NCI-H524 (cell line): ENCODE measurements around the gene TTLL5.

ENCODE experiments used
- DNase-seq, 2 experiments: peaks; one replicate each; lab custom pipeline; 2025; lab: John Stamatoyannopoulos, UW

The TTLL5 gene

GRCh38 chr14:75985618-75986438 lies 324.8 kb downstream of the TTLL5 start, which contains the start of gene IFT43:
TSS of gene IFT43 (plus strand) at chr14:75985763. CDS start at chr14:75985787, 24 bp downstream.
- DNase-seq, result peak; percentile 69 to 75

DNA sequence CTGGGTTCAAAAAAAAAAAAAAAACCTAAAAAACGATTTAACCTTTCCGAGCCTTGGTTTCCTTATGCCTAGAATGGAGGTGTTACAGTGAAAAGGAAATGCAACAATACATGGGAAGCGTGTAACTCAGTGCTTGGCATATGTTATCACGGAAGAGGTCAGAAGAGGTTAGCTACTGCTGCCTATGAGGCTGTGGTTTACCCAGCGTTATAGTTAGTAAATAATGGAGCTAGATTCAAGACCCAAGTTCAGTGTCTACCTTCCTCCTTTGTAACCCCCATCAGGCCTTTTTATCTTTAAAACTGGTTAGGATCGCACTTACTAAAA lies 325.4 kb downstream of the TTLL5 start:
- no peak for DNase-seq

- DNase-seq, result no peak
Measured at GRCh38 chr14:75987201-75987970, 326.3 kb downstream of the TTLL5 start.

- no peak for DNase-seq
Measured at GRCh38 chr14:75989134-75989533, 328.1 kb downstream of the TTLL5 start.

GRCh38 chr14:75990297-75990696 lies 329.3 kb downstream of the TTLL5 start:
- DNase-seq, result no peak

DNA sequence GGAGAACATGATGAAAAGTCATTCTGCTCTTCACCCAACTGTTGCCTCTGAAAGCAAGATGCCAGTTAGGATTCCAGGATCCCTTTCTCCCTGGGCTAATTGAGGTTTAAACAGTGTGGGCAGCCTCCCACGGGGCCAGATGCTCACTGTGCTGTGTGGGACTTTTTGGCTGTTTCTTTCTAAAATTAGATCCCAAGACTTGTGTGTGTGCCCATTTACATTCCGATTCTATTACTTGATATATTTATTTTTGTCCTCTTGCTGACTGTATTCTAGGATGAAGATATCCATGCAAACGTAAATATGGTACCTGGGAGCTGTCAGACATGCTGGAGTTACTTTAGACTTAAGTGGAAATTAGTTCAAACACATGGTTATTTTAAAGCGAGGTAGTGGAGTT lies 330.7 kb downstream of the TTLL5 start:
- DNase-seq, result no peak

GRCh38 chr14:75993567-75994041 lies 332.6 kb downstream of the TTLL5 start:
- DNase-seq, result no peak

GRCh38 chr14:75995372-75996041 lies 334.5 kb downstream of the TTLL5 start:
- no peak for DNase-seq

GRCh38 chr14:75996488-75996887 lies 335.4 kb downstream of the TTLL5 start:
- no peak for DNase-seq

DNA sequence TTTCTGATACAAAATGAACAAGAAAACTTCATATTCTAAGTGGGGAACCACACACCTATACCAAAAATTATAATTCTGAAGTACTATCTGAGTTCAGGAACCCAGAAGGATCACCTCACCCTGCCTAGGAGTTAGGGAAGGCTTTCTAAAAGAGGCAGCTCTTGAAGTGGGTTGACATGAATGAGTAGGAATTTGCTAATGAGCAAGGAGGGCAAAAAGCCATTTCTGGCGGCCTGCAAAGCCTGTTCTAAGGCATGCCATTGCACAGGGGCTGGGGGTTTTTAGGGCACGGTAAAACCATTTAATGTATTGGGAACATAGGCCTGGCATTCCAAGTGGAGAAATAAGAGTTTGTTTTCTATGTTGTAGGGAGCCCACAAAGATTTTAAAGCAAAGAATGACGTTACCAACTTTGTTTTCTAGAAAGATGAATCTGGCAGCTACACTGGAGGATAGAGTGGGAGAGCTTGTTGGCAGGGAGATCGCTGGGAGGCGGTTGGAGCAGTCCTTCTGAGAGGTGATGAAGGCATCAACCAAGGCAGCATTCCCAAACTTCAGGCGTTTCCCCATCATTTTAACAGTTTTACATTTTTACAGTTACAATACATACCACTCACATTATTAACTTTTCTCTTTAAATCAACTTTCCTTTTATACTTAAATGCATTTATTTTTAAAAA lies 338.6 kb downstream of the TTLL5 start:
- DNase-seq, result no peak

DNA sequence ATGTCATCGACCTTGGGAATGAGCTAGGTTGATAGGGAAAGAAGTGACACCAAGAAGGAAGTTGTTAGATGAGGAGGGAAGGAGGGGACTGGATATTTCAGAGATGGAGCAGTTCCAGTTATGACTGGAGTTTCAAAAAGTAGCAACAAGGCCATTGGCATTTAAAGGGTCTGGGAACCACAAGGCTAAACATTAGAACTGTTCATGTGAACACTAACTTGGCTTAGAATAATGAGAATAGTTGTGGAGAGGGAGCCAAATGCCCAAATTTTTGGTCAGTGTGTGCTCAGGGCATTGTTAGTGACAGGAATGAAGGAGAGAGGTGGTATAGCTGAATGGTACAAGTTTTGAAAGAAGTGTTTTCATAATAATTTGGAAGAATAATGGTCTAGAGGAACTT lies 341.3 kb downstream of the TTLL5 start:
- DNase-seq, result no peak
